SK-N-SH (cell line): ENCODE measurements around the gene ZNF236. TPM values are rescaled to one million over a fixed set of nuclear protein-coding genes. Genes with fewer than 3 reads are reported as not detected.

Experiments used
- CTCF ChIA-PET: fragments of 300-600, 350-600 bp; formaldehyde crosslinking; extraction: SDS; loops from one replicate; lab custom pipeline; 2021; lab: Yijun Ruan, JAX
- POLR2A ChIA-PET: fragments of 350-600 bp; sonication (Branson Sonifier 250); formaldehyde crosslinking; extraction: SDS; loops from one replicate; lab custom pipeline; 2020; ENCODE audit warnings: antibody characterized with exemption, inconsistent platforms; lab: Yijun Ruan, JAX
- DNase-seq: peaks from one replicate; pipeline ENCODE4 v3.0.0; 2012
- H2AFZ ChIP-seq: fragments of 200-600 bp; sonication (generic); 2 replicates; pipeline ENCODE4 v1.8.1; 2016; ENCODE audit warnings: antibody characterized with exemption, mild to moderate bottlenecking, low read depth
- H3F3A ChIP-seq: fragments of 200-600 bp; sonication (generic); replicated peaks from 2 replicates; pipeline ENCODE3; 2016; ENCODE audit warnings: antibody characterized with exemption, mild to moderate bottlenecking; ENCODE audit not compliant: insufficient read depth
- H3K27ac ChIP-seq, 2 experiments: fragments of 200-500 bp in 1 of 2; fragments of 200-600 bp in 1 of 2; sonication (Bioruptor generic) in 1 of 2; sonication (generic), shearing (Covaris generic) in 1 of 2; 2 replicates each; pipeline versions ENCODE4 v1.5.1 to v1.6.1; 2014 to 2016; ENCODE audit warnings: low read depth in 2 of 2, inconsistent platforms in 1 of 2, low read length in 1 of 2, mild to moderate bottlenecking in 1 of 2, mixed read lengths in 1 of 2
- H3K27me3 ChIP-seq: fragments of 200-600 bp; sonication (generic), shearing (Covaris generic); 2 replicates; pipeline ENCODE4 v1.6.1; 2016; ENCODE audit warnings: mixed run types; ENCODE audit not compliant: insufficient read depth
- H3K36me3 ChIP-seq, 2 experiments: fragments of 200-500 bp in 1 of 2; fragments of 200-600 bp in 1 of 2; sonication (Bioruptor generic) in 1 of 2; sonication (generic) in 1 of 2; replicated peaks in 1 of 2; 2 replicates each; pipeline versions ENCODE3 to v1.5.1; 2014 to 2016; ENCODE audit warnings: low read length in 1 of 2, mild to moderate bottlenecking in 1 of 2; ENCODE audit not compliant: insufficient read depth in 2 of 2, control insufficient read depth in 1 of 2
- H3K4me1 ChIP-seq, 2 experiments: fragments of 200-500 bp in 1 of 2; fragments of 200-600 bp in 1 of 2; sonication (Bioruptor generic) in 1 of 2; sonication (generic), shearing (Covaris generic) in 1 of 2; 2 replicates each; pipeline versions ENCODE4 v1.5.1 to v1.6.1; 2014 to 2016; ENCODE audit warnings: low read depth in 1 of 2, low read length in 1 of 2, mixed run types in 1 of 2; ENCODE audit not compliant: insufficient read depth in 2 of 2, control insufficient read depth in 1 of 2
- H3K4me2 ChIP-seq: fragments of 200-600 bp; sonication (generic), shearing (Covaris generic); 2 replicates; pipeline ENCODE4 v1.6.1; 2017; ENCODE audit warnings: mixed run types
- H3K4me3 ChIP-seq, 2 experiments: fragments of 200-500 bp in 1 of 2; fragments of 200-600 bp in 1 of 2; sonication (Bioruptor generic) in 1 of 2; sonication (generic), shearing (Covaris generic) in 1 of 2; 2 replicates each; pipeline versions ENCODE4 v1.5.1 to v1.8.1; 2014 to 2016; ENCODE audit warnings: low read depth in 2 of 2, inconsistent platforms in 1 of 2, low read length in 1 of 2, mild to moderate bottlenecking in 1 of 2, mixed read lengths in 1 of 2, moderate library complexity in 1 of 2
- H3K79me2 ChIP-seq: fragments of 200-600 bp; sonication (generic); 2 replicates; pipeline ENCODE4 v1.8.1; 2017; ENCODE audit warnings: mild to moderate bottlenecking; ENCODE audit not compliant: insufficient read depth
- H3K9ac ChIP-seq: fragments of 200-600 bp; sonication (generic); 2 replicates; pipeline ENCODE4 v1.6.1; 2017; ENCODE audit warnings: mixed run types
- H3K9me2 ChIP-seq: fragments of 200-600 bp; sonication (generic); 2 replicates; pipeline ENCODE4 v1.6.1; 2017; ENCODE audit warnings: mixed run types
- H3K9me3 ChIP-seq: fragments of 200-600 bp; sonication (generic); 2 replicates; pipeline ENCODE4 v1.6.1; 2017; ENCODE audit warnings: mixed run types, mild to moderate bottlenecking, moderate library complexity
- H4K20me1 ChIP-seq: fragments of 200-600 bp; sonication (generic); 2 replicates; pipeline ENCODE4 v1.6.1; 2017; ENCODE audit warnings: mild to moderate bottlenecking, mixed run types; ENCODE audit not compliant: insufficient read depth
- FOXJ3 ChIP-seq: sonication (generic); formaldehyde crosslinking; IDR thresholded peaks from 2 replicates; pipeline ENCODE4 v1.5.1; 2020; ENCODE audit warnings: mild to moderate bottlenecking, missing genetic modification reagents
- GATA2 ChIP-seq: sonication (generic); formaldehyde crosslinking; IDR thresholded peaks from 2 replicates; pipeline ENCODE4 v1.5.0; 2020; ENCODE audit warnings: mild to moderate bottlenecking, missing genetic modification reagents
- MEF2A ChIP-seq: IDR thresholded peaks from 2 replicates; pipeline ENCODE4 v1.4.0; 2012; ENCODE audit warnings: low read depth, borderline replicate concordance
- NFIC ChIP-seq: IDR thresholded peaks from 2 replicates; pipeline ENCODE4 v1.4.0; 2012; ENCODE audit warnings: borderline replicate concordance
- RCOR1 ChIP-seq: fragments of 150-350 bp; IDR thresholded peaks from 2 replicates; pipeline ENCODE4 v1.6.1; 2017; ENCODE audit warnings: antibody characterized with exemption, low read length
- REST ChIP-seq: IDR thresholded peaks from 2 replicates; pipeline ENCODE4 v1.6.1; 2012; ENCODE audit warnings: mild to moderate bottlenecking, low read depth, low read length, moderate library complexity
- RXRA ChIP-seq: IDR thresholded peaks from 2 replicates; pipeline ENCODE4 v1.4.0; 2012; ENCODE audit warnings: low read depth, mild to moderate bottlenecking, borderline replicate concordance
- ZBTB33 ChIP-seq: IDR thresholded peaks from 2 replicates; pipeline ENCODE4 v1.4.0; 2012; ENCODE audit warnings: low read depth, borderline replicate concordance
- WGBS: methylation state at CpG from one replicate; pipeline ENCODE4 v1.1.6; 2017; ENCODE audit warnings: low lambda C conversion rate; 5-methylcytosine and 5-hydroxymethylcytosine counted together
- polyA plus RNA-seq, 3 experiments: library from polyadenylated mRNA; depleted of rRNA; stranded (reverse); fragments of >200 nt; gene quantifications; 2 replicates each; pipeline ENCODE4 v1.2.3, GENCODE V29; 2012

The ZNF236 gene
- polyA plus RNA-seq, 1 of the 3 experiments (the other 2 are of a cell fraction) = 4.2 TPM

- peaks cover 88% of the 10 kb centered on the region for H3K79me2 ChIP-seq
Measured at GRCh38 chr18:76837071-76837470, 14.7 kb downstream of the ZNF236 start.

More at GRCh38 chr18:76837071-76837470, 14.7 kb downstream of the ZNF236 start:
- no peak for TF ChIP-seq NFIC
- no peak for TF ChIP-seq REST
- no peak for TF ChIP-seq RXRA
- no peak for TF ChIP-seq RCOR1
- TF ChIP-seq FOXJ3 (CRISPR knock-in tag) = no peak
- TF ChIP-seq GATA2 (CRISPR knock-in tag) = no peak
- TF ChIP-seq MEF2A = no peak
- no peak for TF ChIP-seq ZBTB33
- peaks cover 5% of the 10 kb centered on the region for H3F3A ChIP-seq
- H3K9ac ChIP-seq = no peak overlapping the region
- H3K9me3 ChIP-seq = no peaks in the 10 kb centered on the region
- no peaks in the 10 kb centered on the region for H3K27me3 ChIP-seq
- no peaks in the 10 kb centered on the region for H3K36me3 ChIP-seq
- CTCF ChIA-PET = interaction anchor here (1.4 kb wide), 1 partner anchor 34 kb away, joined by 3 read pairs; no protein-coding TSS in a partner anchor
- H3K4me3 ChIP-seq = no peak overlapping the region
- H4K20me1 ChIP-seq = no peaks in the 10 kb centered on the region
- H3K9me2 ChIP-seq = no peaks in the 10 kb centered on the region
- no peak overlapping the region for H3K4me2 ChIP-seq
- WGBS = 98% methylated on average over 5 of the region's 6 CpGs
- H3K27ac ChIP-seq = no peak overlapping the region
- H2AFZ ChIP-seq = no peak overlapping the region
- POLR2A ChIA-PET = no interaction called here
- H3K4me1 ChIP-seq = peaks cover 0 to 3% of the 10 kb centered on the region in 2 experiments; a peak in 2 of 4 replicates
- DNase-seq = no peak
